Neural cell (in vitro differentiated cells): ENCODE data around the gene FBXO36. TPM values are rescaled to one million over a fixed set of nuclear protein-coding genes. Genes with fewer than 3 reads are reported as not detected.

Experiments
- H2AFZ ChIP-seq: fragments of 200-600, 300-800 bp; sonication (generic), shearing (Covaris generic); 2 replicates; pipeline ENCODE4 v1.6.0; 2014; ENCODE audit warnings: low read depth, mild to moderate bottlenecking, antibody characterized with exemption, low read length, moderate library complexity
- H3F3A ChIP-seq: fragments of 200-600 bp; shearing (Covaris generic); 2 replicates; pipeline ENCODE4 v1.6.1; 2016; ENCODE audit warnings: mild to moderate bottlenecking, moderate library complexity, mixed read lengths, antibody characterized with exemption, low read length; ENCODE audit not compliant: insufficient read depth, poor library complexity, severe bottlenecking
- H3K27ac ChIP-seq: fragments of 200-600, 300-800 bp; sonication (generic), shearing (Covaris generic); 2 replicates; pipeline ENCODE4 v1.5.1; 2014; ENCODE audit warnings: mild to moderate bottlenecking, low read length, moderate library complexity
- H3K27me3 ChIP-seq: fragments of 300-800, 200-600 bp; sonication (generic), shearing (Covaris generic); 2 replicates; pipeline ENCODE4 v1.6.0; 2014; ENCODE audit warnings: mild to moderate bottlenecking, low read depth, low read length, moderate library complexity; ENCODE audit not compliant: insufficient read depth
- H3K36me3 ChIP-seq: fragments of 300-800, 200-600 bp; sonication (generic), shearing (Covaris generic); 2 replicates; pipeline ENCODE4 v1.5.1; 2014; ENCODE audit warnings: mild to moderate bottlenecking, antibody characterized with exemption, low read length, moderate library complexity; ENCODE audit not compliant: insufficient read depth
- H3K4me2 ChIP-seq: fragments of 300-800, 200-600 bp; sonication (generic), shearing (Covaris generic); 2 replicates; pipeline ENCODE4 v1.6.0; 2014; ENCODE audit warnings: mild to moderate bottlenecking, low read length
- H3K4me3 ChIP-seq: fragments of 300-800, 200-600 bp; sonication (generic), shearing (Covaris generic); 2 replicates; pipeline ENCODE4 v1.5.1; 2014; ENCODE audit warnings: mild to moderate bottlenecking, low read length, moderate library complexity
- H3K79me2 ChIP-seq: fragments of 200-600 bp; shearing (Covaris generic); replicated peaks from 2 replicates; pipeline ENCODE4 v1.6.0; 2014; ENCODE audit warnings: mild to moderate bottlenecking, low read length, moderate library complexity; ENCODE audit not compliant: insufficient read depth
- H3K9ac ChIP-seq: fragments of 300-800, 200-600 bp; sonication (generic), shearing (Covaris generic); 2 replicates; pipeline ENCODE4 v1.6.1; 2016; ENCODE audit warnings: mild to moderate bottlenecking, low read length, mixed read lengths
- H3K9me2 ChIP-seq: fragments of 200-600 bp; shearing (Covaris generic); 2 replicates; pipeline ENCODE4 v1.6.1; 2016; ENCODE audit warnings: mild to moderate bottlenecking, low read length, mixed read lengths; ENCODE audit not compliant: insufficient read depth
- H3K9me3 ChIP-seq: fragments of 200-600, 300-800 bp; sonication (generic), shearing (Covaris generic); 2 replicates; pipeline ENCODE4 v1.6.1; 2016; ENCODE audit warnings: mild to moderate bottlenecking, mixed run types, low read length, moderate library complexity, mixed read lengths
- H4K20me1 ChIP-seq: fragments of 200-600 bp; shearing (Covaris generic); 2 replicates; pipeline ENCODE4 v1.6.1; 2016; ENCODE audit warnings: mild to moderate bottlenecking, mixed run types; ENCODE audit not compliant: insufficient read depth
- CTCF ChIP-seq: fragments of 450-650 bp; IDR thresholded peaks from 2 replicates; pipeline ENCODE4 v1.5.1; 2014; ENCODE audit warnings: antibody characterized with exemption, mild to moderate bottlenecking, moderate library complexity; ENCODE audit not compliant: poor library complexity, severe bottlenecking
- EP300 ChIP-seq: fragments of 450-650 bp; conservative IDR thresholded peaks from 2 replicates; pipeline ENCODE4 v1.6.1; 2014; ENCODE audit warnings: antibody characterized with exemption, mild to moderate bottlenecking, moderate library complexity; ENCODE audit not compliant: poor library complexity, severe bottlenecking
- EZH2 ChIP-seq: fragments of 200-600, 300-800 bp; shearing (Covaris generic), sonication (generic); IDR thresholded peaks from 2 replicates; pipeline ENCODE4 v1.6.1; 2014; ENCODE audit warnings: antibody characterized with exemption, low read length, borderline replicate concordance, mild to moderate bottlenecking; ENCODE audit not compliant: insufficient read depth, poor library complexity, severe bottlenecking
- MXI1 ChIP-seq: fragments of 450-650 bp; conservative IDR thresholded peaks from 2 replicates; pipeline ENCODE4 v1.6.1; 2014; ENCODE audit warnings: antibody characterized with exemption, mild to moderate bottlenecking; ENCODE audit not compliant: poor library complexity, severe bottlenecking
- POLR2AphosphoS5 ChIP-seq: IDR thresholded peaks from 2 replicates; pipeline ENCODE4 v1.6.1; 2012
- RAD21 ChIP-seq: fragments of 450-650 bp; conservative IDR thresholded peaks from 2 replicates; pipeline ENCODE4 v1.6.1; 2014; ENCODE audit warnings: antibody characterized with exemption, mild to moderate bottlenecking, moderate library complexity
- REST ChIP-seq: IDR thresholded peaks from 2 replicates; pipeline ENCODE4 v1.6.1; 2012; ENCODE audit warnings: borderline replicate concordance
- SMC3 ChIP-seq: fragments of 450-650 bp; conservative IDR thresholded peaks from 2 replicates; pipeline ENCODE4 v1.6.1; 2014; ENCODE audit warnings: antibody characterized with exemption, mild to moderate bottlenecking, moderate library complexity; ENCODE audit not compliant: poor library complexity
- TAF1 ChIP-seq: IDR thresholded peaks from 2 replicates; pipeline ENCODE4 v1.6.1; 2012; ENCODE audit warnings: low read depth
- polyA plus RNA-seq: library from polyadenylated mRNA; depleted of rRNA; stranded (reverse); fragments of >200 nt; gene quantifications from 2 replicates; pipeline ENCODE4 v1.2.3, GENCODE V29; 2014

FBXO36 gene
- polyA plus RNA-seq, 1 donor from 2014 or later: 6.3 TPM

- Histone ChIP-seq H3K9ac (no peak overlapping the region), H3K36me3 (peaks cover 4% of the 10 kb centered on the region), H3K27me3 (no peaks in the 10 kb centered on the region), H3K9me3 (no peaks in the 10 kb centered on the region), H3F3A (no peaks in the 10 kb centered on the region), H3K4me3 (no peak overlapping the region), H3K9me2 (no peaks in the 10 kb centered on the region), H4K20me1 (no peaks in the 10 kb centered on the region), H2AFZ (no peak overlapping the region), H3K27ac (no peak overlapping the region), H3K4me2 (no peak overlapping the region), H3K79me2 (peaks cover 9% of the 10 kb centered on the region)
- TF ChIP-seq RAD21 (no peak), EP300 (no peak)
Observed at GRCh38 chr2:229874647-229875046, 47.7 kb upstream of the FBXO36 start.

- H2AFZ ChIP-seq: no peak overlapping the region
- peaks cover 9% of the 10 kb centered on the region for H3K79me2 ChIP-seq
- no peaks in the 10 kb centered on the region for H3K9me2 ChIP-seq
- H4K20me1 ChIP-seq: no peaks in the 10 kb centered on the region
- H3K27me3 ChIP-seq: no peaks in the 10 kb centered on the region
- H3K9ac ChIP-seq: no peak overlapping the region
- H3K36me3 ChIP-seq: peaks cover 7% of the 10 kb centered on the region
- TF ChIP-seq CTCF: no peak
- TF ChIP-seq MXI1: no peak
- TF ChIP-seq EZH2: no peak
- no peak for TF ChIP-seq SMC3
- TF ChIP-seq EP300: no peak
- TF ChIP-seq REST: no peak
- no peak for TF ChIP-seq TAF1
- no peak for TF ChIP-seq POLR2AphosphoS5
- TF ChIP-seq RAD21: no peak
- H3K4me2 ChIP-seq: no peak overlapping the region
- H3K27ac ChIP-seq: no peak overlapping the region
- H3K9me3 ChIP-seq: no peaks in the 10 kb centered on the region
- no peak overlapping the region for H3K4me3 ChIP-seq
- H3F3A ChIP-seq: no peaks in the 10 kb centered on the region
Observed at GRCh38 chr2:229875549-229875948, 46.8 kb upstream of the FBXO36 start.
